ENCODE data around the gene HACD3. TPM values are rescaled to one million over a fixed set of nuclear protein-coding genes. Genes with fewer than 3 reads are reported as not detected.

The HACD3 gene
- total and polyA plus RNA-seq, 2 donors (not counting 1 experiment from before 2014, with no cell fraction given), result 4.5 to 18.8 TPM

GRCh38 chr15:65512807-65513416, 17.4 kb upstream of the HACD3 start:
- H3K4me1 Mint-ChIP-seq, result peaks cover 42% of the 10 kb centered on the region

More at GRCh38 chr15:65512807-65513416, 17.4 kb upstream of the HACD3 start:
- H3K27ac ChIP-seq (ENCODE audit: low read length in 2 of 2), result no peak overlapping the region
- H2AFZ ChIP-seq (ENCODE audit: insufficient read depth, low read depth, low read length, poor library complexity, severe bottlenecking), result no peak overlapping the region
- CTCF ChIA-PET, result no interaction called here
- peaks cover 2% of the 10 kb centered on the region for H3K9me3 Mint-ChIP-seq (ENCODE audit: insufficient read depth)
- no peaks in the 10 kb centered on the region for H3K9me3 ChIP-seq (ENCODE audit: control extremely low read depth in 1 of 3, control insufficient read depth in 2 of 3, insufficient read depth in 1 of 3, low read length in 2 of 3)
- no peak overlapping the region for H3K27ac Mint-ChIP-seq
- H3K4me3 Mint-ChIP-seq, result no peak overlapping the region
- H4K20me1 ChIP-seq (ENCODE audit: control insufficient read depth, insufficient read depth, low read length, poor library complexity, severe bottlenecking), result peaks cover 55% of the 10 kb centered on the region
- no peak overlapping the region for H3K9ac ChIP-seq (ENCODE audit: low read length)
- POLR2A ChIA-PET, result no interaction called here
- no peak overlapping the region for H3K4me2 ChIP-seq (replicated peaks; ENCODE audit: low read depth, low read length, poor library complexity, severe bottlenecking)
- H3K27me3 Mint-ChIP-seq, result no peaks in the 10 kb centered on the region
- peaks cover 13 to 15% of the 10 kb centered on the region in 2 donors for H3K4me1 ChIP-seq (ENCODE audit: control insufficient read depth in 2 of 2, insufficient read depth in 2 of 2, low read length in 2 of 2)
- 90% methylated on average over 2 of the region's 10 CpGs for whole genome bisulfite sequencing (ENCODE audit: insufficient coverage)
- no peaks in the 10 kb centered on the region for H3K27me3 ChIP-seq (replicated peaks in 1 of 4; ENCODE audit: control extremely low read depth in 1 of 4, control insufficient read depth in 3 of 4, insufficient read depth in 4 of 4, low read length in 3 of 4)
- H3K79me2 ChIP-seq (ENCODE audit: control insufficient read depth, insufficient read depth, low read length), result peaks cover 56% of the 10 kb centered on the region
- TF ChIP-seq EZH2 (IDR thresholded peaks at IDR 0.05; ENCODE audit: borderline replicate concordance, insufficient read depth, low read depth, low read length, poor library complexity, severe bottlenecking) (no peak), CTCF (IDR thresholded peaks at IDR 0.05) (no peak)
- intact Hi-C loops (cut with micrococcal nuclease), result no loop called here
- H3K36me3 ChIP-seq (replicated peaks in 1 of 2; ENCODE audit: control extremely low read depth in 1 of 2, control insufficient read depth in 1 of 2, extremely low read depth in 1 of 2, insufficient read depth in 2 of 2, low read length in 1 of 2), result peaks cover 6 to 49% of the 10 kb centered on the region in 2 experiments
- H3K4me3 ChIP-seq (ENCODE audit: control extremely low read depth in 1 of 5, extremely low read depth in 1 of 5, insufficient read depth in 1 of 5, low read depth in 2 of 5, low read length in 4 of 5), result no peak overlapping the region
- DNase-seq (no peak), ATAC-seq (ENCODE audit: low read depth) (no peak)

All from B cell (primary cell).